Measurements from ENCODE around the gene S100A5.

The S100A5 gene

GRCh38 chr1:153571706-153572105, 31.0 kb upstream of the S100A5 start:
- ATAC-seq (ENCODE audit: low read depth) (no peak), DNase-seq (ENCODE audit: low spot score) (no peak)
- Histone ChIP-seq H3K36me3 (ENCODE audit: low read depth) (no peaks in the 10 kb centered on the region), H3K9me3 (ENCODE audit: severe bottlenecking) (no peaks in the 10 kb centered on the region), H3K4me1 (ENCODE audit: insufficient read depth, poor library complexity, severe bottlenecking) (peaks cover 36% of the 10 kb centered on the region), H3K27me3 (ENCODE audit: insufficient read depth, poor library complexity, severe bottlenecking) (no peaks in the 10 kb centered on the region), H3K4me3 (ENCODE audit: severe bottlenecking) (no peak overlapping the region), H3K27ac (ENCODE audit: poor library complexity, severe bottlenecking) (peak overlapping the region; percentile 82)
- TF ChIP-seq, protein P1, sequence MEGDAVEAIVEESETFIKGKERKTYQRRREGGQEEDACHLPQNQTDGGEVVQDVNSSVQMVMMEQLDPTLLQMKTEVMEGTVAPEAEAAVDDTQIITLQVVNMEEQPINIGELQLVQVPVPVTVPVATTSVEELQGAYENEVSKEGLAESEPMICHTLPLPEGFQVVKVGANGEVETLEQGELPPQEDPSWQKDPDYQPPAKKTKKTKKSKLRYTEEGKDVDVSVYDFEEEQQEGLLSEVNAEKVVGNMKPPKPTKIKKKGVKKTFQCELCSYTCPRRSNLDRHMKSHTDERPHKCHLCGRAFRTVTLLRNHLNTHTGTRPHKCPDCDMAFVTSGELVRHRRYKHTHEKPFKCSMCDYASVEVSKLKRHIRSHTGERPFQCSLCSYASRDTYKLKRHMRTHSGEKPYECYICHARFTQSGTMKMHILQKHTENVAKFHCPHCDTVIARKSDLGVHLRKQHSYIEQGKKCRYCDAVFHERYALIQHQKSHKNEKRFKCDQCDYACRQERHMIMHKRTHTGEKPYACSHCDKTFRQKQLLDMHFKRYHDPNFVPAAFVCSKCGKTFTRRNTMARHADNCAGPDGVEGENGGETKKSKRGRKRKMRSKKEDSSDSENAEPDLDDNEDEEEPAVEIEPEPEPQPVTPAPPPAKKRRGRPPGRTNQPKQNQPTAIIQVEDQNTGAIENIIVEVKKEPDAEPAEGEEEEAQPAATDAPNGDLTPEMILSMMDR (IDR thresholded peaks at IDR 0.05; ENCODE audit: poor library complexity, severe bottlenecking), result no peak

DNA sequence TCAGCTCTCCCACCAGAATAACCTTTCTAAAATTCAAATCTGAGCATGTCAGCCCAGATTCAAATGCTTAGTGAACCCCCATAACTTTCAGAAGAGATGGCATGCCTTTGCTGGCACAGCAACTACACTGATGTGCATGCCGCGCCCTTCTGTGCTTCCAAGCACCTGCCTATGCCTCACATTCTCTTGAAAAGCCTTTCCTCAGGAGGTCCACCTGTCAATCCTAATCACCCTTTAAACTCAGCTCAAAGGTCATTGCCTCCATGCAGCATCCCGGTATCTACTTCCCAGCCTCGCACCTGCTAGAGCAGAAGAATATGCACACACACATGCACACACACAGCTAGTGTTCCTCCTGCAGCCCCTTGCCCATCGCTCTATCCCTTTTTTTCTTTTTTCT, 30.1 kb upstream of the S100A5 start:
- TF ChIP-seq, protein P1 (IDR thresholded peaks at IDR 0.05; ENCODE audit: poor library complexity, severe bottlenecking), result no peak
- Histone ChIP-seq H3K4me3 (ENCODE audit: severe bottlenecking) (no peak overlapping the region), H3K4me1 (ENCODE audit: insufficient read depth, poor library complexity, severe bottlenecking) (peaks cover 38% of the 10 kb centered on the region), H3K9me3 (ENCODE audit: severe bottlenecking) (no peaks in the 10 kb centered on the region), H3K27ac (ENCODE audit: poor library complexity, severe bottlenecking) (no peak overlapping the region), H3K27me3 (ENCODE audit: insufficient read depth, poor library complexity, severe bottlenecking) (no peaks in the 10 kb centered on the region), H3K36me3 (ENCODE audit: low read depth) (no peaks in the 10 kb centered on the region)
- ATAC-seq (ENCODE audit: low read depth) (no peak), DNase-seq (ENCODE audit: low spot score) (no peak)

DNA sequence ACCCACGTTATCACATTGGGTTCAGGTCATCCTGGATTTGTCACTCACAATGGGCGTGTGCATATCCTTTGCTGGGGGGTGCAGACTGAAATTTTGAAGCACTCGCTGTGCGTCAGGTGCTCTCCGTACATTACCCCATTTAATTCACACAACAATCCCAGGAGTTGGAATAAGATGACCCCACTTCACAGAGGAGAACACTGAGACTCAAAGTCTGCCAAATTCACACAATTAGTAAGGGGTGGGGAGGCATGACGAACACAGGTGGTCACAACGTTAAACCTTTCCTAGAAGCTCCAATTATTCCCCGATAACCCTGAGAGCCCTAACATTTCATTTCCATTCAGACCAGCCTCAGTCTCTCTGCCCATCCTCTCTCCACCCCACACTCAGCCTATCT, 28.7 kb upstream of the S100A5 start:
- Histone ChIP-seq H3K36me3 (ENCODE audit: low read depth) (peaks cover 8% of the 10 kb centered on the region), H3K27ac (ENCODE audit: poor library complexity, severe bottlenecking) (peak overlapping the region; percentile 100), H3K27me3 (ENCODE audit: insufficient read depth, poor library complexity, severe bottlenecking) (no peaks in the 10 kb centered on the region), H3K4me1 (ENCODE audit: insufficient read depth, poor library complexity, severe bottlenecking) (peaks cover 40% of the 10 kb centered on the region), H3K9me3 (ENCODE audit: severe bottlenecking) (no peaks in the 10 kb centered on the region), H3K4me3 (ENCODE audit: severe bottlenecking) (no peak overlapping the region)
- TF ChIP-seq, protein P1 (IDR thresholded peaks at IDR 0.05; ENCODE audit: poor library complexity, severe bottlenecking), result no peak
- ATAC-seq (ENCODE audit: low read depth), result no peak
- no peak for DNase-seq (ENCODE audit: low spot score)

DNA sequence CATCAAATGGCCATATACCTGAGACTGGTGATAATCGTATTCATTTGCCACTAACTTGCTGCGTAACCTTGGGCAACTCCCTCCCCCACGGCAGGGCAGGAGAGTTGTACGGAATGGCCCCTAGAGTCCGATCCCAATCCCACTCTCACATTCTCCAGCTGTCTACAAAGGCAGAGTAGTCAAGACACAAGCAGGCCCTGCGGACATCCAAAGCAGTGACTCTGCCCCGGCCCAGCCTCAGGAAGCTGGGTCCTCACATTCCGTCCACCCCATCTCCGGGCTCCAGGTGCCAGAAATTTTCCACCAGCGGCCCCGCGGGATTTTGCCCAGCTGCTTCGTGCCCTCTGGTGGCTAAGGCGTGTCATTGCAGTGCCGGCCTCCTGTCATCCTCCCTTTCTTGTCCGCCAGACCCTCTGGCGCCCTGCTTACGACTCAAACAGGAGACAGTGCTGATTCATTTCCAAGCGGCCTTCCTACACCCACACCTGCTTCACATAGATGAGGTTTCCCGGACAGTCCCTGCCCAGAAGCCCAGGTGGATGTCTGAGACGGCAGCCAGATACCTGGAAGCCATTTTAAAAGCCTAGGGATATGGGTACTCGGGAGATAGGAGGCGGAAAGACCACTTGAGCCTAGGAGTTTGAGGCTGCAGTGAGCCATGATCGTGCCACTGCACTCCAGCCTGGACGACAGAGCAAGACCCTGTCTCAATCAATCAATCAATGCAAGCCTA, 27.8 kb upstream of the S100A5 start:
- DNase-seq (ENCODE audit: low spot score) (peak; percentile 93), ATAC-seq (ENCODE audit: low read depth) (peak; percentile 26)
- Histone ChIP-seq H3K9me3 (ENCODE audit: severe bottlenecking) (no peaks in the 10 kb centered on the region), H3K4me3 (ENCODE audit: severe bottlenecking) (no peak overlapping the region), H3K36me3 (ENCODE audit: low read depth) (peaks cover 17% of the 10 kb centered on the region), H3K27me3 (ENCODE audit: insufficient read depth, poor library complexity, severe bottlenecking) (no peaks in the 10 kb centered on the region), H3K4me1 (ENCODE audit: insufficient read depth, poor library complexity, severe bottlenecking) (peaks cover 40% of the 10 kb centered on the region), H3K27ac (ENCODE audit: poor library complexity, severe bottlenecking) (peak overlapping the region; percentile 100)
- TF ChIP-seq, protein P1 (IDR thresholded peaks at IDR 0.05; ENCODE audit: poor library complexity, severe bottlenecking), result peak; percentile 96

All from RWPE2 (cell line).